Suprapubic skin (tissue), 4 donors: ENCODE results near the gene CCNQ. TPM values are rescaled to one million over a fixed set of nuclear protein-coding genes. Genes with fewer than 3 reads are reported as not detected.

Experiments
- DNase-seq, 2 donors: peaks; one replicate each; pipeline ENCODE4 v3.0.0-alpha.2; 2019; ENCODE audit warnings: low spot score in 2 of 2
- H3K27ac ChIP-seq: fragments of 200-600 bp; sonication (generic); one replicate; pipeline ENCODE4 v1.5.1; 2019
- H3K27me3 ChIP-seq: fragments of 200-600 bp; sonication (generic); one replicate; pipeline ENCODE4 v1.5.1; 2019
- H3K36me3 ChIP-seq: fragments of 200-600 bp; sonication (generic); one replicate; pipeline ENCODE4 v1.5.1; 2019
- H3K4me1 ChIP-seq: fragments of 200-600 bp; sonication (generic); one replicate; pipeline ENCODE4 v1.5.1; 2019
- H3K4me3 ChIP-seq: fragments of 200-600 bp; sonication (generic); one replicate; pipeline ENCODE4 v1.5.1; 2019; ENCODE audit warnings: mild to moderate bottlenecking
- H3K9me3 ChIP-seq: fragments of 200-600 bp; sonication (generic); one replicate; pipeline ENCODE4 v1.5.1; 2019
- CTCF ChIP-seq, 2 donors: fragments of 200-600 bp in 1 of 2; fragments of 450-650 bp in 1 of 2; sonication (generic) in 1 of 2; IDR thresholded peaks; one replicate each; pipeline ENCODE4 v1.5.1; 2016 to 2019; ENCODE audit warnings: antibody characterized with exemption in 2 of 2, mild to moderate bottlenecking in 1 of 2, moderate library complexity in 1 of 2
- EP300 ChIP-seq: sonication (generic); formaldehyde crosslinking; IDR thresholded peaks from one replicate; pipeline ENCODE4 v1.6.1; 2017; ENCODE audit warnings: antibody characterized with exemption
- POLR2A ChIP-seq, 2 donors: fragments of 450-650 bp; IDR thresholded peaks; one replicate each; pipeline ENCODE4 v1.6.1; 2017; ENCODE audit warnings: antibody characterized with exemption in 2 of 2, mild to moderate bottlenecking in 2 of 2, moderate library complexity in 2 of 2
- POLR2AphosphoS5 ChIP-seq, 3 donors: sonication (generic); formaldehyde crosslinking; IDR thresholded peaks; one replicate each; pipeline ENCODE4 v1.6.1; 2017; ENCODE audit warnings: antibody characterized with exemption in 3 of 3
- WGBS: methylation state at CpG from one replicate; pipeline ENCODE4 v1.1.5; 2018; 5-methylcytosine and 5-hydroxymethylcytosine counted together
- total RNA-seq, 4 donors: library from RNA; depleted of rRNA; stranded (reverse); fragments of >200 nt; gene quantifications; one replicate each; pipeline ENCODE4 v1.1.0, GENCODE V29; 2016

The CCNQ gene
- total RNA-seq, 4 donors from 2014 or later = 16.4 to 33.2 (median 29.3) TPM

DNA sequence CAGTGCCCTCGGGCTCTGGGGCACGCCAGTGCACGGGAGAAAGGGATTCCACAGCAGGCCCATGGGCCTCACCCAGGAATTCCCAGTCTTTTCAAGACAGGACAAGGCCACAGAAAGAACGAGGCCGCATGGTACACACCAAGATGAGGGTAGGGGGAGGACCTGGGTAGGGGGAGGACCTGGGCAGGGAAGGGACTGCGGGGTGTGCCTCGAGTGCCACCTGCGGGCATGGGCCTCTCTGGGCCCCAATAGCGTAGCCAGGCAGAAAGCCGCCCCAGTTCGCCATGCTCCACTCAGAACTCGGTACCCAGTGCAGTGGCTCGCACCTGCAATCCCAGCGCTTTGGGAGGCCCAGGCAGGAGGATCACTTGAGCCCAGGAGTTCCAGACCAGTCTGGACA lies 34.1 kb upstream of the CCNQ start:
- H3K27me3 ChIP-seq = no peaks in the 10 kb centered on the region
- TF ChIP-seq CTCF (IDR thresholded peaks at IDR 0.05) (no peak), POLR2AphosphoS5 (IDR thresholded peaks at IDR 0.05) (no peak), POLR2A (IDR thresholded peaks at IDR 0.05) (no peak), EP300 (no peak)
- H3K9me3 ChIP-seq = no peaks in the 10 kb centered on the region
- no peaks in the 10 kb centered on the region for H3K36me3 ChIP-seq
- no peaks in the 10 kb centered on the region for H3K4me1 ChIP-seq
- no peak overlapping the region for H3K27ac ChIP-seq
- WGBS = 91% methylated on average over 14 of the region's 14 CpGs
- H3K4me3 ChIP-seq = no peak overlapping the region
- DNase-seq = no peak

DNA sequence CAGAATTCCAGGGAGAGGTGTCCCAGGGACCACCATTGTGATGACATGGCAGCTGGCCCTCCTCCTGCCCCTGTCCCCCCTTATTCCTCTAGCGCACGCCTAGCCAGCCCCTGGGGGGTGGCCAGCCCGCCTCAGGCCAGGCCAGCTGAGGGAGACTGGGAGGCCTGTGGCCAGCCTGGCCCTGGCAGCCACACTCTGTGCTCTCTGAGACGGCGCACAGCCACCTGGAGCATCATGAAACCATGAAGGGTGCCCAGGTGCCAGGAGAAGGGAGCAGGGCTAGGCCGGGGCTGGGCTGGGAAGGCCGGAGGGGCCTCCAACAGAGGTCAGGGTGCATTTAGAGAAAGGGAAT lies 33.6 kb upstream of the CCNQ start:
- Histone ChIP-seq H3K4me3 (no peak overlapping the region), H3K4me1 (no peaks in the 10 kb centered on the region), H3K9me3 (no peaks in the 10 kb centered on the region), H3K27me3 (no peaks in the 10 kb centered on the region), H3K27ac (no peak overlapping the region), H3K36me3 (no peaks in the 10 kb centered on the region)
- no peak for TF ChIP-seq EP300
- no peak for TF ChIP-seq POLR2AphosphoS5 (IDR thresholded peaks at IDR 0.05)
- TF ChIP-seq CTCF (IDR thresholded peaks at IDR 0.05) = no peak
- no peak for TF ChIP-seq POLR2A (IDR thresholded peaks at IDR 0.05)
- WGBS = 84% methylated on average over 2 of the region's 7 CpGs
- no peak for DNase-seq

DNA sequence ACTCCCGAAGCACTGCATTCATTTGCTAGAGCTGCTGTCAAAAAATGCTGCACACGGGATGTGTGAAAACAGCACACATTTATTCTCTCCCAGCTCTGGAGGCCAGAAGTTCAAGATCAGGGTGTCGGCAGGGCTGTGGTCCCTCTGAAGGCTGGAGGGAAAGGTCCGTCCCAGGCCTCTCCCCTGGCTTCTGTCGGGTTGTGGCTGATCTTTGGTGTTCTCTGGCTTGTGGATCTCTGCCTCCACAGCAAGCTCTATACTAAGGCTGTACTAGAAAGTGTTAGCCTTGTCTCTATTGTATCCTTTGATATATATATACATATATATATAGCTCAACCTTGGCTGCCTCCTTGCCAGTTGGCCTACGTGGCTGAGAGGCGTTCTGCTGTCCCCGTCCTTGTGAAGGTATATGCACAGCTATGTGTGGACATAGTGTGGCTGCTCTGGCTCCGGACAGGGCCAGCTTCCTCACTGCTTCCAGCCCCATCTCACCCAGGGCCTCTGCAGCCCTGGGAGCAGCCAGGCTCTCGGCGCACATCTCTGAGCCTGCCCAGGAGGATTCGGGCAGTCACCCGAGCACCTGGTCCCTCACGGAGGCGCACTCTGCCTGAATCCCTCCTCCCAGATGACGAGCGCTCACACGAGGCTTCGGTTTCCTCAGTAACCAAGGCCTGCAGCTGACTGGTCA lies 33.1 kb upstream of the CCNQ start:
- Histone ChIP-seq H3K36me3 (no peaks in the 10 kb centered on the region), H3K27ac (no peak overlapping the region), H3K4me1 (no peaks in the 10 kb centered on the region), H3K9me3 (no peaks in the 10 kb centered on the region), H3K4me3 (no peak overlapping the region), H3K27me3 (no peaks in the 10 kb centered on the region)
- no peak for DNase-seq
- TF ChIP-seq POLR2AphosphoS5 (IDR thresholded peaks at IDR 0.05) (no peak), POLR2A (IDR thresholded peaks at IDR 0.05) (no peak), EP300 (no peak), CTCF (IDR thresholded peaks at IDR 0.05) (no peak)
- WGBS = 84% methylated on average over 8 of the region's 19 CpGs

DNA sequence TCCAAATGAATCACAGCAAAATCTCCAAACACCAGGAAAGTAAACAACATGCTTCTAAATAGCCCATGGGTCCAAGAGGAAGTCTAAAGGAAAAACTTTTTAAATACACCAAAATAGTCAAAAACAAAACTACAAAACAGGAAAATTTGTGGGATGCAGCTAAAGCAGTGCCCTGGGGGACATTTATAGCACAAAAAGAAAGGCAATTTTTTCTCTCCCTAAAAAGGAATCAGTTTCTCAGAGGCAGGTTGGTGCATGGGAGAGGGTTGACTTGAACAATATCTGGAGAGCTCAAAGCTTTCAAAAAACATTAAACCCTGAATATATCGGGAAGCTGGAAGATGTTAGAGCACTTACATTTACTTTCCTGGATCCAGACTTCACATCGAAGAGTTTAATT lies 32.4 kb upstream of the CCNQ start:
- H3K27ac ChIP-seq = no peak overlapping the region
- no peak for TF ChIP-seq CTCF (IDR thresholded peaks at IDR 0.05)
- TF ChIP-seq POLR2AphosphoS5 (IDR thresholded peaks at IDR 0.05) = no peak
- no peak for TF ChIP-seq EP300
- TF ChIP-seq POLR2A (IDR thresholded peaks at IDR 0.05) = no peak
- H3K9me3 ChIP-seq = no peaks in the 10 kb centered on the region
- H3K4me3 ChIP-seq = no peak overlapping the region
- no peak for DNase-seq
- 91% methylated on average over 2 of the region's 2 CpGs for WGBS
- no peaks in the 10 kb centered on the region for H3K4me1 ChIP-seq
- H3K27me3 ChIP-seq = no peaks in the 10 kb centered on the region
- no peaks in the 10 kb centered on the region for H3K36me3 ChIP-seq

GRCh38 chrX:153628665-153629064 lies 29.7 kb upstream of the CCNQ start:
- Histone ChIP-seq H3K4me1 (no peaks in the 10 kb centered on the region), H3K9me3 (no peaks in the 10 kb centered on the region), H3K36me3 (no peaks in the 10 kb centered on the region), H3K4me3 (no peak overlapping the region), H3K27me3 (no peaks in the 10 kb centered on the region), H3K27ac (no peak overlapping the region)
- TF ChIP-seq EP300 = no peak
- WGBS = 81% methylated on average over 4 of the region's 12 CpGs
- DNase-seq = peak in 1 of 2 donors; percentile 32

GRCh38 chrX:153628129-153628528 lies 29.2 kb upstream of the CCNQ start:
- Histone ChIP-seq H3K9me3 (no peaks in the 10 kb centered on the region), H3K27me3 (no peaks in the 10 kb centered on the region), H3K4me3 (no peak overlapping the region), H3K36me3 (no peaks in the 10 kb centered on the region), H3K27ac (no peak overlapping the region), H3K4me1 (no peaks in the 10 kb centered on the region)
- 81% methylated on average over 8 of the region's 8 CpGs for WGBS
- TF ChIP-seq POLR2AphosphoS5 (IDR thresholded peaks at IDR 0.05) (no peak), CTCF (IDR thresholded peaks at IDR 0.05) (no peak), EP300 (no peak), POLR2A (IDR thresholded peaks at IDR 0.05) (no peak)
- peak in 1 of 2 donors; percentile 31 for DNase-seq
